T-helper 22 cell (primary cell): ENCODE data around the gene RASAL2.

ENCODE experiments used
- DNase-seq: peaks from one replicate; pipeline ENCODE4 v3.0.0-alpha.2; 2020; ENCODE audit warnings: low read depth

RASAL2 gene

GRCh38 chr1:178513278-178513983 lies 419.5 kb downstream of the RASAL2 start:
- no peak for DNase-seq

- no peak for DNase-seq
Measured at GRCh38 chr1:178516110-178516509, 422.2 kb downstream of the RASAL2 start.

GRCh38 chr1:178518894-178519293 lies 425.0 kb downstream of the RASAL2 start:
- no peak for DNase-seq

- no peak for DNase-seq
Measured at GRCh38 chr1:178520803-178521202, 426.9 kb downstream of the RASAL2 start.

- DNase-seq, result no peak
Measured at GRCh38 chr1:178521241-178521640, 427.3 kb downstream of the RASAL2 start.

- no peak for DNase-seq
Measured at GRCh38 chr1:178527117-178527516, 433.2 kb downstream of the RASAL2 start.

GRCh38 chr1:178528228-178528952 lies 434.5 kb downstream of the RASAL2 start:
- DNase-seq, result no peak

- DNase-seq, result no peak
Measured at GRCh38 chr1:178528953-178529335, 435.0 kb downstream of the RASAL2 start.

- DNase-seq, result no peak
Measured at GRCh38 chr1:178529364-178530036, 435.6 kb downstream of the RASAL2 start.

- DNase-seq, result no peak
Measured at GRCh38 chr1:178530037-178530402, 436.1 kb downstream of the RASAL2 start.

- DNase-seq, result no peak
Measured at GRCh38 chr1:178530502-178530901, 436.6 kb downstream of the RASAL2 start.

- DNase-seq, result no peak
Measured at GRCh38 chr1:178531887-178532286, 438.0 kb downstream of the RASAL2 start.

- DNase-seq, result peak; percentile 12
Measured at GRCh38 chr1:178532392-178532791, 438.5 kb downstream of the RASAL2 start.

GRCh38 chr1:178533121-178533946 lies 439.4 kb downstream of the RASAL2 start:
- no peak for DNase-seq
